HG02970 (cell line): Measurements from ENCODE around the gene SERINC4.
"Not testable (repeated sequence)": the region's sequence is repeated elsewhere in the genome, so short reads cannot be mapped to it uniquely, and the experiment has no call there.

Experiments used
- ATAC-seq: cut with Tn5 transposase; IDR thresholded peaks from one replicate; pipeline ENCODE4 v1.9.1; 2021; ENCODE audit warnings: mild to moderate bottlenecking, moderate library complexity, moderate number of reproducible peaks; ENCODE audit not compliant: unreplicated experiment, low FRiP score

Gene SERINC4

GRCh38 chr15:43799945-43800285, at the start of gene SERINC4:
TSS of gene SERINC4 (minus strand) at chr15:43800220. CDS start at chr15:43799986, 234 bp downstream.
- ATAC-seq = no peak

DNA sequence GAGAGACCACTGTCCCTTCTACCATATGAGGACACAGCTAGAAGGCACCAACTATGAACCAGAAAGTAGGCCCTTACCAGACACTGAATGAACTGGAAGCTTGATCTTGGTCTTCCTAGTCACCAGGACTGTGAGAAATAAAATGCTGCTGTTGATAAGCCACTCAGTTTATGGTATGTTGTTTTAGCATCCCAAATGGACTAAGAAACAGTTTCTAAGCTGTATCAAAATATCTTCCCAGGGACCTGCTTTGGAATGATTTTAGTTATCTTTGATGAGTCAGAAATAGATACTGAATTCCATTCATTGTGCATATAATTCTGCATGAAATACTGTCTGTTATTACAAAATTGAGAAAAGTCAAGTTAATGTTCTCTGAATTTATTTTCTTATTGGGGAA, 45.4 kb upstream of the SERINC4 start:
- no peak for ATAC-seq

GRCh38 chr15:43832485-43832884, 32.5 kb upstream of the SERINC4 start:
- not testable (repeated sequence) for ATAC-seq

GRCh38 chr15:43831519-43832052, 31.6 kb upstream of the SERINC4 start:
- not testable (repeated sequence) for ATAC-seq

DNA sequence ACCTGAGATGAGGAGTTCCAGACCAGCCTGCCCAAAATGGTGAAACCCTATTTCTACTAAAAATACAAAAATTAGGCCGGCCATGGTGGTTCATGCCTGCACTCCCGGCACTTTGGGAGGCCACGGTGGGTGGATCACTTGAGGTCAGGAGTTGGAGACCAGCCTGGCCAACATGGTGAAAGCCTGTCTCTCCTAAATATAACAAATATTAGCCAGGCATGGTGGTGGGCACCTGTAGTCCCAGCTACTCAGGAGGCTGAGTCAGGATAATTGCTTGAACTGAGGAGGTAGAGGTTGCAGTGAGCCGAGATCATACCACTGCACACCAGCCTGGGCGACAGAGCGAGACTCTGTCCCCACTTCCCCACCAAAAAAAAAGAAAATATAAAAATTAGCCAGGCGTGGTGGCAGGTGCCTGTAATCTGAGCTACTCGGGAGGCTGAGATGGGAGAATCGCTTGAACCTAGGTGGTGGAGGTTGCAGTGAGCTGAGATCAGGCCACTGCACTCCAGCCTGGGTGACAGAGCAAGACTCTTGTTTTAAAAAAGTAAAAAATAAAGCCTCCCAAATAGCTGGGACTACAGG, 30.8 kb upstream of the SERINC4 start:
- ATAC-seq = not testable (repeated sequence)

GRCh38 chr15:43829951-43830540, 30.0 kb upstream of the SERINC4 start:
- ATAC-seq = not testable (repeated sequence)

- ATAC-seq = no peak
These were observed 28.1 kb upstream of the SERINC4 start for GRCh38 chr15:43828061-43828657.

DNA sequence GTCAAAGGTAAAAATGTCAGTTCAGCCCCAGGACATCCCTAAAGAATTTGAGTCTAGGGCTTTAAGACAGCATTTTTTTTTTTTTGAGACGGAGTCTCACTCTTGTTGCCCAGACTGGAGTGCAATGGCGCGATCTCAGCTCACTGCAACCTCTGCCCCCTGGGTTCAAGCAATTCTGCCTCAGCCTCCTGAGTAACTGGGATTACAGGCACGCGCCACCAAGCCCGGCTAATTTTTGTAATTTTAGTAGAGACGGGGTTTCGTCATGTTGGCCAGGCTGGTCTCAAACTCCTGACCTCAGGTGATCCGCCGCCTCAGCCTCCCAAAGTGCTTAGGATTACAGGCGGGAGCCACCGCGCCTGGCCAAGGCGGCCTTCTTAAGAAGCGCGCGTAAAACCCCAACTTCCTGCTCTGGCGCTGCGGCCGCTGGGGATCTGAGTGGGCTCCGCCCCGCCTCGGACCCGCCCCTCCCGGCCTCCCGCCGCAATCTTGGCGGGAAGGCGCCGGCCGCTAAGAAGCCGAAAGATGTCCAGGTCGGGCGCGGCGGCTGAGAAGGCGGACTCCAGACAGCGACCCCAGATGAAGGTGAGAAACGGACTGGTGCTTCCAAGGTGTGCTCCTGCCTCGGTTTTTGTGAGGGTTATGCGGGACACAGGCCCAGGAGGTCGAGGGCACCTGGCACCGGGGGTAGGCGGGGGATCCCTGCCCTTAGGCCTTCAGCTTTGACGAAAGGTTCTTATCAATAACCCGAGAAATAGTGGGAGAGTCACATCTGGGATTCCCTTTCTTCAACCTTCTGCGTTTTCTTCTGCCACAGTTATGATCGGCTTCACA, 26.7 kb upstream of the SERINC4 start, which contains the start of gene WDR76:
Gene WDR76, plus strand, starts transcription at position 495 of the 834 bp plus-strand sequence. Its CDS starts 31 bp downstream, at position 526.
- peak; percentile 51 for ATAC-seq

GRCh38 chr15:43826029-43826507, 26.0 kb upstream of the SERINC4 start:
- ATAC-seq = no peak

DNA sequence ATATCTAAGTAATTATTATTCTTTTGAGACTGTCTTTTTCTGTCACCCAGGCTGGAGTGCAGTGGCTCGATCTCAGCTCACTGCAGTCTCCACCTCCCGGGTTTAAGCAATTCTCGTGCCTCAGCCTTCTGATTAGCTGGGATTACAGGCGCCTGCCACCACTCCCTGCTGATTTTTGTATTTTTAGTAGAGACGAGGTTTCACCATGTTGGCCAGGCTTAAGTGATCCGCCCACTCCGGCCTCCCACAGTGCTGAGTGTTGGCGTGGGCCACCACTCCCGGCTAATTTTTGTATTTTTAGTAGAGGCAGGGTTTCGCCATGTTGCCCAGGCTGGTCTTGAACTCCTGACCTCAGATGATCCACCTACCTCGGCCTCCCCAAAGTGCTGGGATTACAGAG, 25.3 kb upstream of the SERINC4 start:
- ATAC-seq = not testable (repeated sequence)

GRCh38 chr15:43824302-43825246, 24.6 kb upstream of the SERINC4 start, which contains the start of gene MFAP1:
TSS of gene MFAP1 (minus strand) at chr15:43824690. CDS start at chr15:43824569, 121 bp downstream.
- ATAC-seq = peak; percentile 77

- ATAC-seq = no peak
These were observed 21.5 kb upstream of the SERINC4 start for GRCh38 chr15:43821505-43821904.

- ATAC-seq = not testable (repeated sequence)
These were observed 15.0 kb upstream of the SERINC4 start for GRCh38 chr15:43815064-43815463.

- ATAC-seq = no peak
These were observed 9.1 kb upstream of the SERINC4 start for GRCh38 chr15:43808960-43809678.

GRCh38 chr15:43808435-43808950, 8.5 kb upstream of the SERINC4 start:
- ATAC-seq = no peak

DNA sequence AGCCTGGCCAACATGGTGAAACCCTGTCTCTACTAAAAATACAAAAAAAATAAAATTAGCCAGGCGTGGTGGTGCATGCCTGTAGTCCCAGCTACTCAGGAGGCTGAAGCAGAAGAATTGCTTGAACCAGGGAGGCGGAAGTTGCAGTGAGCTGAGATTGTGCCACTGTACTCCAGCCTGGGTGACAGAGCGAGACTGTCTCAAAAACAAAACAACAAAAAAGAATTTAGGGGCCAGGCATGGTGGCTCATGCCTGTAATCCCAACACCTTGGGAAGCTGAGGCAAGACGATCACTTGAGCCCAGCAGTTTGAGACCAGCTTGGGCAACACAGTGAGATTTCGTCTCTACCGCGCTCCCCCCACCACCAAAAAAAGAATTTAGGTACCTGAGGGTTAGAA, 2.7 kb upstream of the SERINC4 start:
- not testable (repeated sequence) for ATAC-seq

- peak; percentile 77 for ATAC-seq
These were observed 494 bp upstream of the SERINC4 start, which contains the start of gene HYPK for GRCh38 chr15:43800286-43801141. TSS of gene HYPK (plus strand) at chr15:43800599. CDS start at chr15:43800623, 24 bp downstream.
